ENCODE results near the gene EHD3. TPM values are rescaled to one million over a fixed set of nuclear protein-coding genes. Genes with fewer than 3 reads are reported as not detected.

EHD3 gene
- total RNA-seq, 2 donors from 2014 or later = 35.8 to 61.6 TPM

DNA sequence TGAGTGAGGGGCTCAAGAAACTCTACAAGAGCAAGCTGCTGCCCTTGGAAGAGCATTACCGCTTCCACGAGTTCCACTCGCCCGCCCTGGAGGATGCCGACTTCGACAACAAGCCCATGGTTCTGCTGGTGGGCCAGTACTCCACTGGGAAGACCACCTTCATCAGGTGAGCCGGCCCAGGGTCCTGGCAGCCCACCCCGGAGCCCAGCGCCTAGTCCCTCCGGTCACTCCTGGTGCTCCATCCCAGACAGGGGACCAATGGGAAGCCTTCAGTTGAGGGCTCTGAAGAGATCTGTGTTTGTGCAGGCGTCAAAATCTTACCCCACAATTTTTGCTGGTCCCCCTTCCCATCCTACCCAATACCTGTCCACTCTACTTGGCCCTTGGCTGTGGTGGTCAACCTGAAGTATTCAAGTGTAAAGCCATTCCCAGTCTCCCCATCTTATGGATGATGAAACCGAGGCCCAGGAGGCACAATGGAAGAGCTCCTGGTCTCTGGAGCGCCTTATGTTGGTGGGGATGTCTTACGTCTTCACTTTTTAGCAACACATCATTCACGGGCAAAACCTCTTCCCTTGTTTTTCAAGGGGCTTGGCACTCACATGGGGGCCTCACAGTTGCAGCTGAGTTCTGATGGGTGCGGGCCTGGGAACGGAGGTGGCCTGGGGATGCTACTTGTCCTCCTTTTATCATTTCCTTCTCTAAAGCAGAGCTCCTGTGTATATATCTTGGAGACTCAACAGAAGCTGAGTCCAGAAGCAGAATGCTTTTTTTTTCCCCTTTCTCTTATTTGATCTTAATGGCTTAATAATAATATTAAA, 941 bp downstream of the EHD3 start:
- no peak for DNase-seq (ENCODE audit: low spot score)
- ATAC-seq (ENCODE audit: insufficient number of reproducible peaks, low FRiP score, low read depth) = no peak

DNA sequence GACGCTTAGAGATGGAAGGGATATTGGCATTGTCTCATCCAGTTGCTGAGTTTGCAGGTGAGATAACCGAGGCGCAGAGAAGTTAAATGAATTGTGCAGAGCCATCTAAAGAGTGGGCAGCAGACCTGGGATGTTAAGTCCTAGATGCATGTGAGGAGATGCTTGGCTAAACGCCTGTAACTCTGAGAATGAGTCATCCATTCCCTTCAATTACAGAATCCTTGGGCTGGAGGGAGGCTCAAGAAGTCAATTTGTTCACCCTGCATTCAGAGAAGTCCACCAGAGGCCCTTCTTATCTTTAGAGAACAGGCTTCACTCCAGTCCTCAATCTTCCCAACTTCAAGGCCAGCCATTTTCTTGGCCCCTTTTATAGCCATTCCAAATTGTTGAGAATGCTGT, 1.6 kb downstream of the EHD3 start:
- Histone ChIP-seq H3K4me1 (ENCODE audit: control insufficient read depth in 1 of 2, low read depth in 2 of 2) (peaks cover 35 to 63% of the 10 kb centered on the region in 2 donors), H3K36me3 (no peaks in the 10 kb centered on the region)

More for the DNA sequence above, 941 bp downstream of the EHD3 start:
- Histone ChIP-seq H3K9me3 (no peaks in the 10 kb centered on the region), H3K4me3 (peak overlapping the region; percentile 87), H3K27me3 (replicated peaks; ENCODE audit: insufficient read depth) (no peaks in the 10 kb centered on the region), H3K27ac (peak overlapping the region; percentile 76 to 83), H3K36me3 (no peaks in the 10 kb centered on the region), H3K4me1 (ENCODE audit: control insufficient read depth in 1 of 2, low read depth in 2 of 2) (peaks cover 30 to 57% of the 10 kb centered on the region in 2 donors)
- TF ChIP-seq, protein P1, sequence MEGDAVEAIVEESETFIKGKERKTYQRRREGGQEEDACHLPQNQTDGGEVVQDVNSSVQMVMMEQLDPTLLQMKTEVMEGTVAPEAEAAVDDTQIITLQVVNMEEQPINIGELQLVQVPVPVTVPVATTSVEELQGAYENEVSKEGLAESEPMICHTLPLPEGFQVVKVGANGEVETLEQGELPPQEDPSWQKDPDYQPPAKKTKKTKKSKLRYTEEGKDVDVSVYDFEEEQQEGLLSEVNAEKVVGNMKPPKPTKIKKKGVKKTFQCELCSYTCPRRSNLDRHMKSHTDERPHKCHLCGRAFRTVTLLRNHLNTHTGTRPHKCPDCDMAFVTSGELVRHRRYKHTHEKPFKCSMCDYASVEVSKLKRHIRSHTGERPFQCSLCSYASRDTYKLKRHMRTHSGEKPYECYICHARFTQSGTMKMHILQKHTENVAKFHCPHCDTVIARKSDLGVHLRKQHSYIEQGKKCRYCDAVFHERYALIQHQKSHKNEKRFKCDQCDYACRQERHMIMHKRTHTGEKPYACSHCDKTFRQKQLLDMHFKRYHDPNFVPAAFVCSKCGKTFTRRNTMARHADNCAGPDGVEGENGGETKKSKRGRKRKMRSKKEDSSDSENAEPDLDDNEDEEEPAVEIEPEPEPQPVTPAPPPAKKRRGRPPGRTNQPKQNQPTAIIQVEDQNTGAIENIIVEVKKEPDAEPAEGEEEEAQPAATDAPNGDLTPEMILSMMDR (IDR thresholded peaks at IDR 0.05) = no peak

DNA sequence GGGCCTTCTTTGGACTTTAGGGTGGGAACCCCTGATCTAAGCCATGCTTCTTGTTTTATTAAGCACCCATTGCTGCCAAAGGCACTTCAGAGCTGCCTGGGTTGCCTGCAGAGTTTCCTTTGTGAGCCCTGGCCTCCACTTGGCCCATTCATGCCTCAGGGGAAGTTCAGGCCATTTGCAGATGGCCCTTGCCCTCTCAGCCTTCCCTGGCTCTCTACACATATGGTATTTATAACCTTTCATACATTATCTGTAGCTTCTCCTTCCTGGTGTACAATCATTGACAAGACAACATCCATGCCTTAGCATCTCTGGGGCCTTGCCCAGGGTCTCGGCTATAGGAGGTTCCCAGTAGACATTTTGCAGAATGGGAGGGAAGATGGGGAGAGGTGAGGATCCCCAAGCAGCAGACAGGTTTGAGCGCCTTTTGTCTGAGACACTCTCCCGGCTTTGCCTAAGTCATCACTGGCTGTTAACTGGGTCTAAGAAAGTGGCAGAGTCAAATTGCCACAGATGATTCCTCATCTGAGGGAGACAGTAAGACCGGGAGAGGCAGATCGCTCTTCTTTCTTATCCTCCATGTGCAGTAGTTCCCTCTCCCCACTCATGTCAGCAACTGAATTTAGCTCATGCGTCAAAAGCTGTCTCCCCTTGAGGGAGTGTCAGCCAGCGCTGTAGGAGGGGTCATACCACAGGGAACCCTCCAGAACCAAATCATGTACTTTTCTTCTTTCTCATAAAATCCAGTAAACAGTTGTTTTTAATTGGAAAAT, 2.7 kb downstream of the EHD3 start:
- Histone ChIP-seq H3K4me1 (ENCODE audit: control insufficient read depth in 1 of 2, low read depth in 2 of 2) (peaks cover 39 to 74% of the 10 kb centered on the region in 2 donors), H3K27me3 (replicated peaks; ENCODE audit: insufficient read depth) (no peaks in the 10 kb centered on the region), H3K27ac (peak overlapping the region; percentile 35 to 76), H3K4me3 (no peak overlapping the region), H3K9me3 (no peaks in the 10 kb centered on the region), H3K36me3 (no peaks in the 10 kb centered on the region)
- ATAC-seq (ENCODE audit: insufficient number of reproducible peaks, low FRiP score, low read depth) = no peak
- no peak for DNase-seq (ENCODE audit: low spot score)
- TF ChIP-seq, protein P1 (IDR thresholded peaks at IDR 0.05) = no peak

More for the DNA sequence above, 1.6 kb downstream of the EHD3 start:
- Histone ChIP-seq H3K27me3 (replicated peaks; ENCODE audit: insufficient read depth) (no peaks in the 10 kb centered on the region), H3K27ac (peak overlapping the region; percentile 76 to 83), H3K9me3 (no peaks in the 10 kb centered on the region), H3K4me3 (peak overlapping the region; percentile 87)
- peak; percentile 30 for ATAC-seq (ENCODE audit: insufficient number of reproducible peaks, low FRiP score, low read depth)
- DNase-seq (ENCODE audit: low spot score) = no peak
- TF ChIP-seq, protein P1 (IDR thresholded peaks at IDR 0.05) = no peak

DNA sequence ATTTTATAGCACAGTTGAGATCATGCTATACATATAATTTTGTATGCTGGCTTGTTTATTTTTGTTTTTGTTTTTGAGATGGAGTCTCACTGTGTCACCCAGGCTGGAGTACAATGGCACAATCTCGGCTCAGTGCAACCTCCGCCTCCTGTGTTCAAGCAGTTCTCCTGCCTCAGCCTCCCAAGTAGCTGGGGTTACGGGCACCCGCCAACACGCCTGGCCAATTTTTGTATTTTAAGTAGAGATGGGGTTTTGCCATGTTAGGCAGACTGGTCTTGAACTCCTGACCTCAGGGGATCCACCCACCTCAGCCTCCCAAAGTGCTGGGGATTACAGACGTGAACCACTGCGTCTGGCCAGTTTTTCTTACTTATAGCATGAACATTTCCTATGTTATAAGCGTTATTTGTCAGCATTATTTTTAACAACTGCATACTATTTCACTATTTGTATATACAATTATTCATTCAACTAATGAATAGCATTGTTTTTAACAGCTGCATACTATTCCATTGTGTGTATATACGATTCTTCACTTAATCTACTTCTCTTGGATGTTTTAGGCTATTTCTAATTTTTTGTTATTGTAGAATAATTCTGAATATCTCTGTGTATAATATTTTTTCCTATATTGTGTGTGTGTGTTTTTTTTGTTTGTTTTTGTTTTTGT, 3.5 kb downstream of the EHD3 start:
- Histone ChIP-seq H3K27ac (peak overlapping the region; percentile 90 to 95), H3K27me3 (replicated peaks; ENCODE audit: insufficient read depth) (no peaks in the 10 kb centered on the region), H3K4me3 (no peak overlapping the region), H3K4me1 (ENCODE audit: control insufficient read depth in 1 of 2, low read depth in 2 of 2) (peaks cover 39 to 78% of the 10 kb centered on the region in 2 donors), H3K36me3 (no peaks in the 10 kb centered on the region), H3K9me3 (no peaks in the 10 kb centered on the region)
- ATAC-seq (ENCODE audit: insufficient number of reproducible peaks, low FRiP score, low read depth) (no peak), DNase-seq (ENCODE audit: low spot score) (no peak)
- TF ChIP-seq, protein P1 (IDR thresholded peaks at IDR 0.05) = no peak
